NCI-H2196 (cell line): ENCODE measurements around the gene ABCF2.

Experiments
- DNase-seq: peaks from one replicate; lab custom pipeline; 2025; ENCODE audit not compliant: unreplicated experiment; lab: John Stamatoyannopoulos, UW

The ABCF2 gene

DNA sequence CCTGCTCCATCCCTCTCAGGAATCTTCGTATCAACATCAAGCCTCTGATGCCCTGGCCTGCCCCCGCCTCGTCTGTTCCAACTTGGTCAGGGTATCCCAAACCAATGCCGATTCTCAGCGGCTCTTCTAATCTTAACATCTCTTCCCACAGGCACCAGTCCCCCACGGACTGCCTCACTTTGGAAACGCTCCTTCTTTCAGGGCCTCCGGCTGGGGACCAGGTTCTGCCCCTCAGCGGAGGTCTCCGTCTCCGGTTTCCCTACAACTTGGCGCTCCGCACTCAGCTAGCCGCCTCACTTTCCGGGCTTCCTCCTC lies 488 bp downstream of the ABCF2 start:
- DNase-seq: no peak

DNA sequence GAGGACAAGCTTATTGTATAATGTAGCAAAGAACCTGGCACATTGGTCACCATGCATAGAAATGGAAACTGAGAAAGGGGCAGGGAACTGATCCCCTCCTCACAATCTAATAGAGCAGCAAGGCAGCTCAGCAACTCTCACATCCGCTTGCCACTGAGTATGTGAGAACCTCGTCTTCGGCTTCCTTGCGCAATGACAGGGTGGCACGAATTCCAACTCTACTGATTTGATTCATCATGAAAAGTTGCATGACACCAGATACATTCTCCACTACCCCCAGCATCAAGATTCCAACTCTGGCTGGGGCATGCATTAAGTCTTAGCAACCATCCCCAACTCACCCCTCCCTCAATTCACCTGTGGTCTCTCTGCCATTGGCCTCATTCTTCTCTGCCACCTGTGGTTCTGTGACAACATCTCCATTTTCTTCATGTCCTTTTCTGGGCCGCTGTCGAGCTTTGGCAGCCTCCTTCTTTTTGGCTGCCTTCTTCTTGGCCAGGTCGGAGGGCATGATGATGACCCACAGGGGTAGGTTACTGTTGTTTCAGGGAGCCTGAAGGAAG lies 976 bp downstream of the ABCF2 start:
- DNase-seq: no peak

DNA sequence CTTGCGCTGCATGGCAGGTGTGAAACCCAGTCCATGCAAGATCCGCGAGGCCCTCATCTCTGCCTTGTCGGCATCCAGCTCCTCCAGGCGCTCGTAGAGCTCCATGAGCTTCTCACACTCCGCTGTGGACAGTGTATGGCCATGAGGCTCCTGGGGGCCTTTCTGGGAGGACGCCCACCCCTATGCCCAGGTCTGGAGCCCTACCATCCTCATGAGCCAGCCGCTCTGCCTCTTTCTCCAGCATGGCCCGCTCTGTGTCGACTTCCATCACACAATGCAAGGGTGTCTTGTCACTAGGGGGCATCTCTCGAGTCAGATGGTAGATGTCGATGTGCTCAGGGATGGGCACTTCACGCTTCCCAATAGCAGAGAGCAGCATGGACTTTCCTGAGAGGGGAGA lies 3.3 kb downstream of the ABCF2 start:
- DNase-seq: no peak

DNA sequence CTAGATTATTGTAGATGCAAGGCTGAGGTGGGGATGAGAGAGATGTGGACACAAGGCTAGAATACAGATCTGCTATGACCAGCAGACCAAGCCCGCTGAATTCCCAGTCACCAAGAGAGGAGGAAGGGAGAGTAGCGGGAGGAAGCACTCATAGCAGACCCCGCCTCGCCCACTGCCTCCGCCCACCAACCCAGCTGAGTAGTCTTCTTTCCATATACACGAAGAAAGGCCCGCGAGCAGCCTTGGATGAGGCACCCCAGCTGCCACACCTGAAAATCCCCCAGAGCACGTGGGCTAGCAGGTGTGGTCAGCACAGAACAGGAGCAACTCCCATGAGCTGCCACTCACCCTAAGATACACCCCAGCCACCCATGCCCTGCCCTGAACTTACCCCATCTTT lies 8.8 kb downstream of the ABCF2 start:
- DNase-seq: no peak

DNA sequence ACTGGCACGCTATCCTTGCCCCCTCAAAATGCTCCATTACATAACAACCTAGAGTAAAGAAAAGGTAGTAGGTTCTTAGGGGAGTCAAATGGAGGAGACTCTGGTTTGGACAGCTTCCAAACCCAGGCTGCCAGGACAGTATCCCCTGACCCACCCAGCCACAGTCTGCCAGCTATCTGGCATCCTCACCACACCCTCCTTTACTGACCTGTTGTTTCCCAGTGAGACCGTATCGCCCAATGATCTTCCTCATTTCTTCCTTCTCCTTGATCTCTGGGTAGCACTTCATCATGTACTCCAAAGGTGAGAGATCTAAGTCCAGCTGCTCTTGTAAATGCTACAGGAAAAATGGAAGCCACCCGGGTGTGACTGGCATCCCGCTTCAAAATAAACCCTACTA lies 11.6 kb downstream of the ABCF2 start:
- DNase-seq: no peak

DNA sequence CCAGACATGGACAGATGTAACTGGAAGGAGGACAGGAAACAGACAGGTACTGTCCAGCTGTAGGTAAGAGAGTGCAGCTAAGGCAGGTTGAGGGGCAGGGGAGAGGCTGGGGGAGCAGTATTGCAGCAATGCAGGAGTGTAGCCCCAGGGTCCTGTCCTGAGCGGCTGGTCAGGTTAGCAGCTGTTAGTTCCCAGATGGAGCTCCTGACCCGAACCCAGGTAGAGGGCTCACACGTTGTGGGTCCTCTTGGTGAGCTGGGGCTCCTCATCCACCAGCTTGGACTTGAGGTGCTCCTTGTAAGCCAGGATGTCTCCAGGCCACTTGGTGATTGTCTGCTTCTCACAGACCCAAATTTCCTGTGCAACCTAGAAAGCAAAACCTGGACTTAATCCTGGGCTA lies 13.2 kb downstream of the ABCF2 start:
- no peak for DNase-seq

DNA sequence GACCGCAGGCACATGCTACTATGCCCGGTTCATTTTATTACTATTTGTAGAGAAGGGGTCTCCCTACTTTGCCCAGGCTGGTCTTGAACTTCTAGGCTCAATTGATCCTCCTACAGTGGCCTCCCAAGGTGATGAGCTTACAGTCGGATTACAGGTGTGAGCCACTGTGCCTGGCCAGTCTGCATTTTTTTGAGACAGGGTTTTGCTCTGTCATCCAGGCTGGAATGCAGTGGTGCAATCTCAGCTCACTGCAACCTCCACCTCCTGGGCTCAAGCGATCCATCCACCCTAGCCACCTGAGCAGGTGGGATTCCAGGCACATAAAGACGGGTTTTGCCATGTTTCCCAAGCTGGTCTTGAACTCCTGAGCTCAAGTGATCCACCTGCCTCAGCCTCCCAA lies 14.4 kb downstream of the ABCF2 start:
- no peak for DNase-seq

DNA sequence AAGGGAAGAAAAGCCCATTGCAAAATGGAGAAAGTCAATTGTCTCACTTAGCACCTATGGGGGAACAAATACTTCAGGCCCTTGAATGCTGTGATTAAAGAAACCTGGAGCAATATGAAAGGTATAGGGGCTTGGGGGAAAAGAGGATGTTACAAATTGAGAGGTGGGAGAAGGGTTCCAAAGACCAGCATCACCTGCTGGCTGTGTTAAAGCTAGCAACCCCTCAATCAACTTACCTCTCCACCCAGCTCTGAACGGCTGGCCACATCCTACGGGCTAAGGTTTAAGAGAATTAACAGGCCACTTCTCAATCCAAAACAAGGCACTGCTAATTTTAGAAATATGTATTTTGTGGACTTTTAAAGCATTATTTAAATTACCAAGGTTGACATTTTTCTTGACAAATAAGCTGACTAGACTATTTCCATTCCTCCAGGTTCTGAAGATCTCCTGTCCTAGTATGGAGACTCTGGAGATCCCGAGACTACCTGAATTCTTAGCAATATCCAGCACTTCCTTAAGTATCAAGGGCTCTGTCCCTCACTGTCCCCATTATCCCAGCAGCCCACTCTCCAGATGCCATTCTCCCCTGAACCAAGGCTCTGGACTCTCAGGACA lies 15.7 kb downstream of the ABCF2 start:
- no peak for DNase-seq

DNA sequence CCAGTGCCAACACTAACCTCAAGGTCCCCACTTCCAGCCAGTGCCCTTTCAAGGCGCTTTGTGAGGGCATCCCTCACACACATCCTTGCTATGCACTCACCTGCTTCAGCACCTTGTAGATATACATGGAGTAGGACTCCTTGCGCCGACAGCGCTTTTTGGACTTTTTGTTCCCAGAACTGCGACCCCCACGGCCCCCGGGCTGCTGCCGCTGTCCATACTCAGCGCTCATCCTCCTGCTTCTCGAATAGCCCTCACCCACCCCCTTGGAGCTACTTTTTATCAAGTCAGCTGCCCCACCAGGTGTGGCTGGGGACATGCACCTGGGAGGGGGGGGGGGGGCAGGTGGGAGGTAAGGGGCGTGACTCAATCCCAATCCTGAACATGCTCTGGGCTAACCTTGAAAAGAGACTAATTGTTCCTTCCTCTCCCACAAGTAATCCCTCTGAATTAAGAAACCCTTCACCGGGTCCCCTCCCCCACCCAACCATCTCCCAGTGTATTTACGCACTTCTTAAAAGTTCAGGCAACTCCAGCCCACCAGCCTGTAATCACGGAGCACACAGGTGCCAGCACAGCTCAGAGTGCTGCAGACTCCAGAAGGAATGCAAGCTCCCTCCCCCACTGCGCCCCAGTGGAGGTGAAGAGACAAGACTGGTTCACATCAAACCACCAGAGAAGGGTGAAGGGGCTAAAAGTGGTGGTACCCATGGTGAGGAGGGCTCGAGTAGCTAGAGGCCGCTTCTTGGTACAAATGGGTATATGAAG lies 16.7 kb downstream of the ABCF2 start, which contains the start of gene H2BK1:
Gene H2BK1, minus strand, starts transcription at position 402 of the 768 bp plus-strand sequence. Its CDS starts 170 bp downstream, at position 232.
- DNase-seq: no peak

DNA sequence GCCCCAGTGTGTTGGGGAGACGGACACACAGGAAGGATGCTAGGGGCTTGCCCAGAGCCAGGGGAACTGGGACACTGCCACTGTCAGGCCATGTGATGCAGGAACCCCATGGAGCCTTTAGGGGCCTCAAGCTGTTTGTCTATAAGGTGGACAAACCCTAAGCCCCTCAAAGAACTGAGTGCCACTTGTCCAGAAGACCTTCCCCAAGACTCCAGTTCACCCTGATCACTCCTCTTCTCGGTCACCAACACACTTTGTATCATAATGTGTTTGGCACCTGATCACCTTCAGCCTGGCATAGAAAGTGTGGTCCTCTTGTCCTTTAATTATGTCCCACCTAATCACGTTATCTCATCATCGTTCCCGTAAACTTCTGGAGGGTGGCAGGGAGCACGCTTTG lies 17.4 kb downstream of the ABCF2 start:
- DNase-seq: no peak

DNA sequence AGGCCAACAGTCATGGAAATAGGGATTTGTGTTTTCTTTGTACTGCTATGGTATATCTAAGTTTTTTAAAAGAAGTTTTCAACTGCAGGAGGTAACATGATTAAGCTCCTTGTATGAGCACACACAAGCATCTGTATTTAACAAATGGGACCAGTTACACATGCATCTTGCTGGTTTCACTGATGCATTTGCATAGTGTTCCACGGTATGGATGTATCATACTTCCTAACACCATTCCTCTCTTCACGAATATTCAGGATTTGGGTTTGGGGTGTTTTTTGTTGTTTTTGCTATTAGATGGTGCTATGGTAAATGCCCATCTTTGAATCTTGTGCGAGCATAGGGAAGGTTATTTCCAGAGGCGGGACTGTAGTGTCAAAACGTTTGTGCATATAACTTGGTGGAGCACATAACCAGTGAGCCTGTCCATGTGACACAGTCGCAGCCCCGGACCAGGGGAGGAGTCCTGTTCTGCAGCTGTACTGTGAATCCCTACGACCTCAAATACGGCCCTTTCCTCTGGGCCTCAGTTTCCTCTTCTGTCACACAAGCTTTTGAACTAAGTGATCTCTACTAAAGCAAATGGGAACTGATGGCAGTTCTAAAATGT lies 18.6 kb downstream of the ABCF2 start:
- DNase-seq: no peak

DNA sequence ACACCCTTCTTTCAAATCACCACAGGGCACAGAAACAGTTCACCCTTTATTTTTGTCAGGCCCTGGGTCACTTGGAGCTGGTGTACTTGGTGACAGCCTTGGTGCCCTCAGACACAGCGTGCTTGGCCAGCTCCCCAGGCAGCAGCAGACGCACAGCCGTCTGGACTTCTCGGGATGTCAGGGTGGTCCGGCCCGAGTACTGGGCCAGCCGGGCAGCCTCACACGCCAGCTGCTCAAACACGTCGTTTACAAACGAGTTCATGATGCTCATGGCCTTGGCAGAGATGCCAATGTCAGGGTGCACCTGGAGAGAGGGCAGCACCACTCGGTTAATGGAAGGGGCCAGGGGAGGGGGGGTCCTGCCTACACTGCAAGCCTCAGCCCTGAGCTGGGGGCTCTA lies 19.2 kb downstream of the ABCF2 start:
- DNase-seq: no peak

DNA sequence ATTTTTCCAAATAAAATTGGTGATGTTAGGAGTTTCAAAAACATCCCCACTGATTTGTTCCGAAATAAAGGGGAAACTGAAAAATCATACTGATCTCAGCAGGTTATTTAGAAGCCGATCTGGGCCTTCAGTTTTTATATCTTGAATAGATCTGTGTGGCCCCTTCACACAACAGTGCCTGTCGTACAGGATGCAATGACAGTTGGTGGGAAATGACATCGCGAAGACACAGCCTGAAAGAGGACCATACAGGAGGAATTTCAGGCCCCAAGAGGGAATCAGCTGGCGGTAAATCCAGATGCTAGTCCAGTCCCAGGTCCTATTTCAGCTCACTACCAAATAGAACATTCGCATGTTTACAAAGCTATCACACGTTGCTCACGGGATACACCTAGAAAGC lies 19.7 kb downstream of the ABCF2 start:
- no peak for DNase-seq

DNA sequence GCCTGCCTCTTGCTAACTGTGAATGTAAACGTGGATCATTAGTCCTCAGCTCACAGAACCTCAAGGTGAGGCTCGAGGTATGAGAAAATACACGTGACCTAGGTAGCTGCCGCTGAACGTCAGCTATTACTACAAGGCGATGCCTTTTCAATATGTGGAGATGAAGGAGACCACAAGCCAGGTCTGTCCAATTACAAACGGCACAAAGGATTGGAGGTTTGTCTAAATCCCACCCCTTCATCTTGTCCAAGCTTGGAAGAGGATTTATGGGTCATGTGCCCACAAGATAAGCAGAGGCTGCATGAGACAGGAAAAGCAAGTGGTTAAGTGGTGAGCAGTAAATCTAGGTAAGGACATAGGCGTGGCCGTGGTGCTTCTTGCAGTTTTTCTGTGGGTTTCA lies 20.1 kb downstream of the ABCF2 start:
- DNase-seq: no peak

DNA sequence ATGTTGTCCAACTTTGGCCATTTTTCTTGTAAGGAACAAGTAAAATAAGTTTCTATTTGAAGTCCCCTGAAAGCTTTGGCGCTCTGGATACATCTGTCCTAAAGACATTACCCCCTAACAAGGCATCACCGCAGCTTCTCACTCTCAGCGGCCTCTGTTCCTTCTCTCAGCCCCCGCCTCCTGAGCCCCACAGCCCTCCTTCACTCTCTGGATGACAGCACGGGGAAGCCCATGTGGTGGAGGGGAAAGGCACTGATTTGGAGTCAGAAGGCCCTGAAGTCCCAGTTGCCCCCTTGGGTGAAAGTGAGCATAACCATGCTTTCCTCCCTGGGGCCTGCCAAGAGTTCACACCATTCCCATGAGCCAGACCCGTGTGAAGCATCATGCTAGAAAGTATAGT lies 21.3 kb downstream of the ABCF2 start:
- DNase-seq: no peak

DNA sequence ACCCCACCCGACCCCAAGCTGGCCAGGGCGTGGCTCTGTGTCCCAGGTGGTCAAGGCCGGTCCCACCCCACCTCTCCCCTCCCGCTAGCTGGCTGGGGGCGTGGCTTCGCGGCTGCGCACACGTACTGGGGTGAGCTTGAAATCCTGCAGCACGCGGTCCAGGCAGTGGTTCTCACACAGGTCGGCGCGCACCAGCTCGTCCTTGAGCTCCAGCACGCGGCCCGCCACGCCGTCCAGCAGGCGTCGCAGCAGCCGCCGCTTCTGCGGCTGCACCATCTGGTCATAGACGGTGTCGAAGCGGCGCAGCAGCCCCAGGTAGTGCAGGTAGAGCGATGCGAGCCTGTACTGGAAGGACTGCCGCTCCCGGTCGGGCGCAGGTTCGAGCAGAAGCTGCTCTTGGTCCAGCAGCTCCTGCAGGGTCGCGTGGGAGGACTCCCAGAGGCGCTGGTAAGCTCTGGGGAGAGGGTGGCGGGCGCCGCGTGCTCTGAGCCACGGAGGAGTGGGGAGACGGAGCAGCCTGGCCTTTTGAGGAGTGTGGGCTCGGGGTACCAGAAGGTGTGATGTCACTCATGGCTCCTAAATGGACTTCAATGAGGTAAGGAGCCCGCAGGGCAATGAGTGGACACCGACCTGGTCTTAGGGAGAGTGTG lies 22.5 kb downstream of the ABCF2 start:
- DNase-seq: no peak

DNA sequence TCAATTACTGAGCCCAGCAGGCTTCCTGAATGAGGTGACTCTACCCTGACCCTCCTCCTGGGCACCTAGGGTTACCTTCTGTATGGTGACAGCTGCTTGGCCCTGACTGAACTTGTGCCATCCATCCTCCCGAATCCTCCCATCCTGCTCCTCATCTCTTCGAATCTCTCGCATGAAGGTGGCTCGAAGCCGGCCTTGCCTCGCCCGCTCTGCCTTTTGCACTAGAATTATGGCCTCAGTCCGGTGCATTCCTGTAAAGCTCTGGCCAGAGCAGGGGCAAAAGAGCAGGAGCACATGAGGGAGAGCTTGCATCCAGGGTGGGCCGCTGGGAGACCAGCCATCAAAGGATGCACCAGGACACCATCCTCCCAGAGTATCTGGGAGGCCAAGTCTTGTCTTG lies 24.2 kb downstream of the ABCF2 start:
- no peak for DNase-seq

DNA sequence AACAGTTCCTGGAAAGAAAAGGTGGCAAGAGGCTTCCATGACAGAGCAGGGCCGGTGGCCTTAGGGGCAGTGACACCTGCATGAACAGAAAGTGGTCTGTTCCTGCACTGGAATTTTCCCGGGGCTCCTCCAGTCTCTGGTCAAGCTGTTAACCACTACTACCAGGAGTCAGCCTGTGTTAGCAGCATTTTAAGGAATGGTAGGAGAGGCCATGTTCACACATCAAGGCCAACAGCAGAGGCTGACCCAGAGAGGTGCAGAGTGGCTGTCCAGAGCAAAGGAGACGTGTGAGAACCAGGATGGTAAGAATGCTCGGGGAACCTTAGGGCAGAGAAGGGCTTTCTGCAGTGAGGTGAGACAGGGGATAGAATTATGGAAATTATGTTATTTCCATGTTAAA lies 25.3 kb downstream of the ABCF2 start:
- no peak for DNase-seq

DNA sequence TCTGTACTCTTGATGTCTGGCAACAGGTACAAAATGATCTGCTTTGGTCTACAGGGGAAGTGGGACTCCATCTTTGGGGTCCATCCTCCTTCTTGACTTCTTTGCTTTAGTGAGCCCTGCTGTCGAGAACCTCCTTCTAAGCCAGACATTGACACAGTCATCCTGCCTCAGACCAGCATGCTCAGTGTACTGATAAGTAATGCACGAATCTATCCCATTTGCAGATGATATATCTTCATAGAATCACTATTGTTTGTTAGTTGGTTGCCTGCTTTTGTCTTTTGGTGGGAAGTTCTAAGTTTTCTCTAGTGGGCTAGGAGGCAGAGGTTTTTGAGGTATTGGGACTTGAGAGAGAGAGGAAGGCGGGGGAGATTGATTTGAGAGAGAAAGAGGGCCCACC lies 25.7 kb downstream of the ABCF2 start:
- no peak for DNase-seq

DNA sequence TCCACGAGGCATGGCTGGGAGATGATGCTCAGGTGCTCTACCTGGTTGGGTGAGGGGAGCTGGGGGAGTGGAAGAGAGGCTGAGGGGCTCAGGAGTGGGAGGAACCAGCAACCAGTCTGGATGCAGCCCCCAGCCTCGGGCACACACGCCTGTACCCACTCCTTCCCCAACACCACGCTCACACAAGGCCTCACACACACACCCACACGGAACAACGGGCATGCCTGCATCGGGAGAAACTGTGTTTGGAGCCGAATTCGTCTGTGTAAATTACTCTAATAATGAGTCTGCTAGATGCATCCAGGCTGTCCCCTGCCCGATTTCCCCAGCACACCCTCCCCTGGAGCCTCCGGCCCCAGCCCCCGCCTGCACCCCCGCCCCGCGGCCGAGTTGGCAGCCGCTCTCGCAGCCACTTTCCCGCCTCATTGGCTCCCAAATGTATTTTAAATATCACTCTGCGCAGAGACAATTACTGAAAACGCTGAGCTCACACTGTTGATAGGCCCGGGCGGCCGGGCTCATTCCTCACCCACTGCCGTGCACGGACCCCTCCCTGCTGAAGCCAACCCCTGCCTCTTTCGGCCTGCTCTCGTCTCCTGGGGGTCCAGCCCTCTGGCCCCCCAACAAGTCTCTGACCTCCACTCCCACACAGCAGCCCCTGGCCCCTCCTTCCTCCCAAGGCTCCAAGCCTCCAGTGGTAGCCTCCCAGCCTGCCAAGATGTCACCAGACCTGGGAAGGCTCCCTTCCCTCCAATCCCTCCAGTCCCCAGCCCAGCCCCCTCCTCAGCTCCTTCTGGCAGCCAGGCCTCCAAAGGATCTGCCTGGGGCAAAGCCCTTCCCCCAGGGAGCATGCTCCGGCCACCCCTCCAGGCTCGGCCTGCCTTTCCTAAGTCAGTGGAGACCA lies 27.8 kb downstream of the ABCF2 start:
- no peak for DNase-seq

DNA sequence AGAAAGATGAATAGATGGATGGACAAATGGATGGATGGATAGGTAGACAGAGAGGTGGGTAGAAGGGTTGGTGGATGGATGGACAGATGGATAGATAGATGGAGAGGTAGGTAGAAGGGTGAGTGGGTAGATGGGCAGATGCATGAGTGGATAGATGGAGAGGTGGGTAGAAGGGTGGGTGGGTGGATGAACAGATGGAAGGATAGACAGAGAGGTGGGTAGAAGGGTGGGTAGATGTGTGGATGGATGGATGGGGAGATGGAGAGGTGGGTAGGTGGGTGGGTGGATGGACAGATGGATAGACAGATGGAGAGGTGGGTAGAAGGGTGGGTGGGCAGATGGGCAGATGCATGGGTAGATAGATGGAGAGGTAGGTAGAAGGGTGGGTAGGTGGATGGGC lies 29.1 kb downstream of the ABCF2 start:
- no peak for DNase-seq
